NCI-H1436 treated with DMSO at 0.1 percent for 48 hours (cell line): Measurements from ENCODE around the gene FARS2.
"Not testable (repeated sequence)": the region's sequence is repeated elsewhere in the genome, so short reads cannot be mapped to it uniquely, and the experiment has no call there.

ENCODE experiments used
- DNase-seq: peaks from one replicate; lab custom pipeline; 2025; lab: John Stamatoyannopoulos, UW

The FARS2 gene

DNA sequence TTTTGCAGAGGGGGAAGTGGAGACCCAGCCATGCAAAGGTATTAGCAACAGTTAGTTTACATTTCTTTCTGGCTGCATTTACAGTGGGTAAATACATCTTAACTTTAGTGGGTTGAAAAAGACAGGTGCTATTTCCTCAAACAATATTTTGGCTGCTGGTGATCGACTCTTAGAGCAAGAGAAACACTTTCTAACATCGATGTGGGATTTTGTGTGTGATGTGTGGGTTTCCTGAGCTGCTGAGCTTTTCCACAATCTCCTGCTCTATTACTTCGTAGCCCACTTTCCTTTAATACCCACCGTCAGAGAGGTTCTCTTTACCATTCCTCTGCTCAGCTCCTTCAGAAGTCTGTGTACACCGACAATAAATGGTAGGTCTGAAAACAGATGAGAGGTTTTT is 406.4 kb downstream of the FARS2 start:
- DNase-seq, result no peak

DNA sequence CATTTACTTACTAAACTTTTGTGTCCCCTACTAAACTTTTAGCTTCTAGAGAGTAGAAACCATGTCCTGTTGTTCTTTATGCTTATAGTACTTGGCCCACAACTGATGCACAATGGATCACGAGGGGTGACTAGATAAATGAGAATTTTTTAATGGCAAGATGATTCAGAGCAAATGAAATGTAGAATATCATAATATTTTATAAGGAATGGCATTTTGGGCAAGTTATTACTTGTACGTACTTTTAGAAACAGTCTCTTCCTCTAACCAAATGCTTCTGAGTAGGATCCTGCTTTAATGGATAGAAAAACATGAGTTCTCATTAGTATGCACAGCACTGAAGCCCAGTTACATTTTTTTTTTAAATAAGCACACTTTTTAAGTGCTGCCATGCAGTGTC is 409.1 kb downstream of the FARS2 start:
- no peak for DNase-seq

DNA sequence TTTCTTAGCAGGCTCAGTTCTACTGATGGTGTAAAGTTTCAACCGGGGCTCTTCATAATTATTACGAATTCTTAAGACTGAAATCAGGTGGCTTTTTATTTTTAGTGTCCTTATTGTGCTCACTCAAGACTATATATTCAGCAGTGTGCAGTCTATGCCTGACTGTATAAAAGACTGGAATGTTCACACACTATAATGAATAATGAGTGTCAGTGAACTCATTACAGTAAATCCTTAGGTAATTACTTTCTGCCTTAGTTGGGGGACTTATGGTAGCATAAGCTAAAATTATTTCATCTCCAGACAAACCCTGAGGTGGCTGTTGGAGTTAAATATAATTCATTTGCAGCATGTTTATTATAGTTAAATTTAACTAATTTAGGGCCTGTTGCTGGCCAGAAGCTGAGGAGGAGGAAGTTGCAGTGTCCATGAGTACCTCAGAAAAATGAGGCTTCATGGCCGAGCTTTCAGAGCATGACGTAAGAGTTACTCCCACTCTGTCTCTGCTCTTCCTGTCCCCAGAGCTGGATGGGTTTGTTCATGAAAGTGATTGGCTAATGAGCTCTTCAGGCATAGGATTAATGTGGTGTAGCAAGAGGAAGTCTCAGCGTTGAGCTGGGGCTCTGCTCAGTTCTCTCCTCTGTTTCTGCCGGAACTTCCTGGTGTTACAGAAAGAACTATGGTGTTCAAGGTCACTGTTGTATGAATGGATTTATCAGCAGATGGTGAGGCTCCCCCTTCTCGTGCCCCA is 409.7 kb downstream of the FARS2 start:
- DNase-seq, result peak; percentile 34

DNA sequence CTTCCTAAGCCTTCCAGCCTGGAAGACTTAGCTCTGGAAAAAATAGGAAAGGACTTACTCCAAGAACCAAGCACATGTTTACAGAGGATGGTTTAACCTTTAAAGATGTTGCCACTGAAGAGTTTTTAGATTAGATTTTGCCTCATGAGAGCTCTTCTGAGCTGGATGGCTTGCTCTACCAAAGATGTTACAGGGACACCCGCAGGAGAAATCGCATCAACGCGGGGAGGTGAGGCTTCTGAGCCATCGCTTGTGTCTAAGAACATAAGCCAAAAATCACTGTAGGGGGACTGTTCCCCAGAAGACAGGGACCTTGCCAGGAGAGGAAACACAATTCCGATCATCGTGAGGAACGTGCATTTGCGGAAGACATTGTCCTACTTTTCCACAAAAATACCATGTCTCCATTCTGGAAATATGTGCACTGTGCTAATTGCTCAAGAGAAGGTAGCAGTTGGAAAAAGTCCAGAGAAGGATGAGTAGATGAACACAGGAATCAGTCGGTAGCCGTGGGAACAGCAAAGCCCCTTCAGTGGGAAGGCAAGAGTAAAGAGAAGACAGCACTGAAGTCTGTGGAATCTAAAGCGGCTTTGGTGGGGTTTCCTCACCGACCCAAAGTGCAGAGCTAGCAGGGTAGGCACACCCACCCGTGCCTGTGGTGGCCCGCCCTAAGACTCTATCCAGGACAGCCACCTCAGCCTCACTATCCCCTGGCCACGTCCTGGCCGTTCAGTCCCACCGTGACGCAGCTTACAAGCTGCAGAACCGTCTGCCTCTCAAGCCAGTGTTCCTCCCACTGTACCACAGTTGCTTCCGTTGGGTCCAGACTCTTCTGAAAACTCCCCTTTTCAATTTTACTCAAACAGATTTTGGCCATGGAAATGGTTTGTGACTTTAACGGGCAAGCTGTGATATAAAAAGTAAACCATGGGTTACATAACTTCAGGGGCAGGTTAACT is 410.6 kb downstream of the FARS2 start:
- DNase-seq, result no peak

DNA sequence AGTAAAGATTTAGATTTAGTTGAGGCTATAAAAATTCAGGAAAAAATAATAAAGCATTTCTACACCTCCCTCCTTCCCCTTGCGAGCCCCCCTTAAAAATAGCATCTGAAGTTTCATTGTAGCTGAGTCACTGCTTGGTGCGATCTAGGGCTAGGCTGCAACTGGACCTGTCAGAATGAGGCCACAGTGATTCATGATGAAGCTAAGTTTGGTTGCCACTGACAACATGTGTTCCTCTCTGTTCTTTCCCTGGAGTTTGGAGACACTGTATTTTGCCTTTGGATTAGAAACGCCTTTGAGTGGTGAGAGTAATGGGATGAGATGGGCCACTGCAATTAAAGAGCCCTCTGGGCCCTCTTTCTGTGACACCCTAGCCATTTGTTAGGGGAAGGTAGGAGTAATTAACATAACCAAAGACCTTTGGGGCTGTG is 411.3 kb downstream of the FARS2 start:
- DNase-seq, result no peak

DNA sequence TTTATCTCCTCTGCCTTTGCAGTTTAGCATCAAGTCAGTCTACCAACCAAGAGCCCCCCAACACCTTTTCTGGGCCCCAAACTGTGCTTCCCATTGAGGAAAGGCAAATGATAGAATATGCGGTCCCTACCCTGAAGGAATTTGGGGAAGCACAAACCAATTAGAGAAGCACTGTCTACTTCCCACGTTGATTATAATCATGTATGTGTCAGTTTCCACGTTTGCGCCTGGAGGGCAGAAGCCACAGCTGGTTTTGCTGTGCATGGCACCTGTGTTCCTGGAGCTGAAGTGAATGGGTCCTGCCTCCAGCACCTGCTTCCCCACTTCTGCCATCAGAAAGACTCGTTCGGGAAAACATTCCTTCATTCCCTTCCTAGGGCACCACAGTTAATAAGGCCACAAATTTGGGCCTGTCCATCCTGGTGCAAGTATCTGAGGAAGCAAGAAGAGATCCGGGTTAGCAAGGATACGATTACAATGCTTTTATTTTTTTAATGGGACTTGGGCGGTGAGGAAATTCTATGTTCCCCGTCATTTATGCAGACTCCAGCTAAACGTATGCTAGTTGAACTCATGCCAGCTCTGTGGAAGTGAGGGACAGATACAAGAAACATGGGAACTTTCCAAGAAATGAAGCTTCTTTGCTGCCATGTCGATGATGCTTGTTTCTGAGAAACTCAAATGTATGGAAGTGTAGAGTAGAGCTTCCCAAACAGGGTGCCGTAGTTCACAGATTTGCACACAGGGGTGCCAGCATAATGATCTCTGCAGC is 411.9 kb downstream of the FARS2 start:
- no peak for DNase-seq

DNA sequence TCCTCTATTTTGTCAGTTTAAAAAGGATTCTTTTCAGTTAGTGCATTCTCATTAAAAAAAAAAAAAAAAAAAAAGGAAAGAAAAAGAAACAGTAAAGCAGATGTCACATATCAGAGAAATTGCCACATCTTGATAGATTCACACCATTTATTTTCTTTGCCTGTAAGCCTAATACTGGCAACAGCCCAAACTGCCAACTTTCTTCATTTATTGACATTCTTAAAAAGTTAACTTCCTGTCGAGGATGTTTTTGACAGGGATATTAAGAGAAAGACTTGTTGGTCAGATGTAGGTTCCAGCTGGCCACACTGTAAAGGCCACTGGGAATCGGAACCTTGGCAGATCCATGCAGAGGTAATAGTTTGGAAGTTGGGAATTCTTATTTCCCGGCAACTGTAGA is 412.8 kb downstream of the FARS2 start:
- DNase-seq, result no peak

DNA sequence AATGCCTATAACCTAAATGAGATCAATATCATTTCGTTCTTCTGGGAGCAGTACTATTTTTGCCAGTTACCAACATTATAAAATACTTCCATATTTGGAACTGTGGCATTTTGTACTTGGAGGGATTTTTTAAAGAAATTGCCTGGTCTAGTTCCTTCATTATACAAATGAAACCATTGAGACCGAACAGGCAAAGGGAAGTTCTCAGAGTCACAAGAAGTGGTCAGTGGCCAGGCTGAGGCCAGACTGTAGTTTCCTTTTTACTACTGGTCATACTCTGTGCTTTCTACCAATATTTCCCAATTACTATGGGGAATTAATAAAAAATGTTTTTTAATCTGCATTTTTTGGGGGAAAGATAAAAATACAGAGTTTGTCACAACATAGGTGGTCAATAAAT is 413.4 kb downstream of the FARS2 start:
- DNase-seq, result no peak

DNA sequence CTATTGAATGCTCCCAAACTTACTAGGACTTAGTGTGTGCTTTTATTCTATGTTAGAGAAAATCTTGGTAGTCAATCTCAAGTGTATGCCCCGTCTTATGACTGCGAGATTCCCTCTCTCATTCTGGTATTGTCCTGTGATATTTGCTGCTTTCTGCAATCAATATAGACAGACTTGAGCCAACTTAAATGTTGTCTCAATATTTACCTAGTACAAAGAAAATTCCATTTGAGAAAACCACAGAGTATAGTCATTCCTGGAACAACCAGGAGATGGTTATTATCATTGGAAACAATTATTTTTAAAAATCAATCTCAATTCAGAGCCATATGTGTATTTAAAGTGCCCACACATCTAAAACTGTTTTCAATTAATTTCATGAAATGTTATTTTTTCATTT is 415.4 kb downstream of the FARS2 start:
- no peak for DNase-seq

DNA sequence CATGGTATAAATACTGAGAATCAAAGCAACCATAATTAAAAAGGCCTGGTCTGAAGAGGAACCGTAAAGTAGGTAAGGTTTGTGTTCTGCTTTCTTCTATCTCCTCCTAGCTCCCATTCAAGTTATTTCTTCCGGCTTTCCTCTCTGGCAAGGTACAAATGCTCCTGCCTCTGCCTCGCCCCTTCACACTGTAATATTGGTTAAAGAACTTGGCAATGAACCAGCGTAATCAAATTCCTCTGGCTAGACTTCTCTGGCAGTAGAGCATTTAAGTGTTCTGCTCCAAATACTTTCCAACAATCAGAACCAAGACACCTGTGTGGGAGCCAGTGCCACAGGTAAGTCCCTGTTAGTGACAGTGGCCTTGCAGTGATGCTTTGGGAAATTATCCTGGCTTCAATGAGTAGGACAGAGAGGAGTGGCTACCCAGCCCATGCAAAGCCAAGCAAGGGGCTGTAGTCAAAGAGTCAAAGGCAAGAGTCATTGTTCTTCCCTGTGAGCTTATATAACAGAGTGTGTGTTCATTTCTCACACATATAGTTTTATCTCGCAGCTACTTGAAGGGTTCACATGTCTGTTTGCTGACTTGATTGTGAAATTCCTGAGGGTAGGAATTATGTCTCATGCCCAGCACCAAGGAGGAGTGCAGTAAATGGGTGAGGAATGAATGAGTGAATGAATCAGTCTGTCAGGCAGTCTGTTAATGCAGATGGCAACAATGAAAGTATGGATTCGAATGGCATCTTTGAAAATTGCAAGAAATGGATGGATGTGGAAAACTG is 416.1 kb downstream of the FARS2 start:
- DNase-seq, result no peak

DNA sequence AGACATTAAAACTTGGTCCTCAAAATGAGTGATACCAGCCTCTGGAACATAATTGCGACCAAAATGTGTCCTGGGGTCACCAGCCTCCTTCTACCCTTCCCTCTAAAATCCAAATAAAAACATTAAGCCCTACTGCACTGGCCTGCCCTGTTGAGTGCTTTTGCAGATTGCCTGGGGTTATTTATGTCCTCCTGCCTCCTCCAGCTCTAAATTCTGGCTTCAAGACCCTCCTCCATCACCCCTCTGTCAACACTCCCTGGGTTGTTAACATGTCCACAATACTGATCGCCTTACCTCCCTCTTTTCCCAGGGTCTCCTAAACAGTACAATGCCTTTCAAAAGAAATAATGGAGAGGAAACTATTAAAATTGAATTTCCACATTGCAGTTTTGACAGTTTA is 418.0 kb downstream of the FARS2 start:
- no peak for DNase-seq

DNA sequence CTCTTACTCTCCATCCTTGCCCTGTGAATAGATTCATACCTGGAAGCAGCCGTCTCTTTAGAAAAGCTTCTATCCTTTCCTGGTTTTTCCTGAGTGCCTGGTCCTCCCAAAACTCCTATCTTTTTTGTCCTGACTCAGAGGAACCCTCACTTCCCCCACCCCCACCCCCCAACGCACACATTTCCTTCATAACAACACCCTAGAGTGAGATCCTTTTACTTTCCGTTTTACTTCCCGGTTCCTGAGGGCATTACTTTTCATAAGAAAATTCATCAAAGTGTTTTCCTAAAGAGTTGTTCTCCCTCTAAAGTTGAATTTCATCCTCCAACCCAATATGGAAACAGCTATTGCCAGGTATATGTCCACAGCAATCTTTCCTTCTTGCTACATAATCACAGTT is 418.4 kb downstream of the FARS2 start:
- DNase-seq, result no peak

DNA sequence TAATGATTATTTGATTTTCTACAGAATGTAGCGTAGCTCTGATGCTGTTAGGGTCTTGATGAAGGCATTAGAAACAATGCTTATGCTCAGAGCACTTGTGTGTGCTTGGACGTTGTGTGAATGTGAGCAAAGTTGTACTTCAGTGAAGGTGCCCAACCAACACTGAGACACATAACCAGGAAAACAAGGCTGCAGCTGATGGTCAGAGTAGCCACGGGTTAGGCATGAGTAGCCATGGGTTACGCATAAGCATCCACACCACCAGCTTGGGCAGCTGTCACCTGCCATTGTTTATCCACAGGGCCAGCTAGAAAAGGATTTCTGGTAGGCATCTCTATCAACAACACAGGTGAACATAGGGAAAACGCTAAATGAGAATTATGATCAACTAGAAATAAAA is 418.8 kb downstream of the FARS2 start:
- DNase-seq, result no peak

DNA sequence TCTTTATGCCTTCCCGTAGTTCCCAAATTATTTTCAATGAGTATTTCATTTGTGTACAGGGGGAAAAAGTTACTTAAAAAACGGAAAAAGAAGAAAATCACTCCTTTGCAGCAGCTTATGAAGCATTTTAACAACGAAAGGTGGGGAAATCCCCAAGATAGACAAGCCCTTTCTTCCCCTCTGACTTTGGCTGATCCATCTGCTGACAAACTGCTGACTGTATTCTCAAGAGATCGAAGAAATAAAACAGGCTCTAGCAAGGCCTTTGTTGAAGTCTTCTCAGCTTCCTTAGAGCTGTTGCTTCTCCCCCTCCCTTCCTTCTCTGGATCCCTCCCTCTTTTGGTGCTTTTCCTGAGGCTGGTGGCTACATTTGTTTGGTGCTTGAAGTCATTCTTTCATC is 420.2 kb downstream of the FARS2 start:
- no peak for DNase-seq

DNA sequence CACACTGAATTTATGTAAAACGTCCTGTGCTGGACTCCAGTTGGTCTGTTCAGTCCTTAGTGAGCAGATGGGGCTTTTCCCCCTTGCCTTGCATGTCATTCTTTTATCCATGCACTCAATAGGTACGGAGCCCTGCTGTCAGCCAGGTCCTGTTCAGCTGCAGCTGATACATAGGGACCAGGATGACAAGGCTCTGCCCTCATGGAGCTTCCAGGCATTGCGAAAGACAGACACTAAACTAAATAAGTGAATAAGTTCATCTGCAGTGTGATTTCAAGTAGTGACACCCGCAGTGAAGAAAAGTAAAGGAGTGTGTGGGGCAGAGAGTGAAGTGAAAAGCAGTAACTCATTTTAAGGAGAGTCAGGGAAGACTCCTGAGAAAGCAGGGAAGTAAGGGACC is 421.2 kb downstream of the FARS2 start:
- DNase-seq, result no peak

DNA sequence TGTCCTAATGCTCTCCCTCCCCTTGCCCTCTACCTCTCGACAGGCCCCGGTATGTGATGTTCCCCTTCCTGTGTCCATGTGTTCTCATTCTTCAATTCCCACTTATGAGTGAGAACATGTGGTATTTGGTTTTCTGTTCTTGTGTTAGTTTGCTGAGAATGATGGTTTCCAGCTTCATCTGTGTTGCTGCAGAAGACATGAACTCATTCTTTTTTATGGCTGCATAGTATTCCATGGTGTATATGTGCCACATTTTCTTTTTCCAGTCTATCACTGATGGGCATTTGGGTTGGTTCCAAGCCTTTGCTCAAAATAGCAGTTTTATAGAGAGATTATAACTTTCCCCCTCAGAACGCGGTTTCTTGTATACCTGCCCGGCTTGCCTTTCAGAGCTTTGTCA is 422.4 kb downstream of the FARS2 start:
- DNase-seq, result not testable (repeated sequence)

DNA sequence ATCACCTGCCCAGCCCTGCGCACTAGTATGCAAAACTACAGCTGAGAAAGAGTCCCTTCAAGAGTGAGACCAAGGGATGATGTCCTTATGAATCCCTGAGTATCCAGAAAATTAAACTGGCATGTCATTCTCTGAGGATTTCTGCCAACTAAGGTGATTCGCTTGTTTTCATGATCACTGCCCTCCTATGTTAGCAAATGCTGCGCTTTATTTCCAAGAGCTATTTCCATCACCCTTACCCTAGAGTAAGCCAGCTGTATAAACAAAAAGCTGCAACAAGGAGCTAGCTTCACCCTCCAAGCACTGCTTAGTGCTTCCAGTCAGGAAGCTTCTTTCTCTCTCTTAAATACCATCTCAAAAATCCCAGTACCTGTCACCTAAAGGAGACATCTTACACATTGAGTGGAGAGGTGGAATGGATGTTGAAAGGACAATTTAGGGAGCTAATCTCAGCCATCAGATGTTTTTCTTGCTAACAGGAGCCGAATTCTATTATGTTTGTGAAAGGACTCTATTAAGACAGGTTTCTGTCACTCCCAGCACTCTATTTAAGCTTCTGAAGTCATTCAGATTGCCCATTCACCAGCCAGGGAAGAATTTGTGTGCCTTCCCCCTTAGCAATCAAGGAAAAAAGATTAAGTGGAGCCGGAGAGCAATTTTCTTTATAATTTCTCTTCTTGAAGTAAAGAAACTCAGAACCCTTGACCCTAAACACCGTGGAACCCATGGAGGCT is 423.2 kb downstream of the FARS2 start:
- no peak for DNase-seq

DNA sequence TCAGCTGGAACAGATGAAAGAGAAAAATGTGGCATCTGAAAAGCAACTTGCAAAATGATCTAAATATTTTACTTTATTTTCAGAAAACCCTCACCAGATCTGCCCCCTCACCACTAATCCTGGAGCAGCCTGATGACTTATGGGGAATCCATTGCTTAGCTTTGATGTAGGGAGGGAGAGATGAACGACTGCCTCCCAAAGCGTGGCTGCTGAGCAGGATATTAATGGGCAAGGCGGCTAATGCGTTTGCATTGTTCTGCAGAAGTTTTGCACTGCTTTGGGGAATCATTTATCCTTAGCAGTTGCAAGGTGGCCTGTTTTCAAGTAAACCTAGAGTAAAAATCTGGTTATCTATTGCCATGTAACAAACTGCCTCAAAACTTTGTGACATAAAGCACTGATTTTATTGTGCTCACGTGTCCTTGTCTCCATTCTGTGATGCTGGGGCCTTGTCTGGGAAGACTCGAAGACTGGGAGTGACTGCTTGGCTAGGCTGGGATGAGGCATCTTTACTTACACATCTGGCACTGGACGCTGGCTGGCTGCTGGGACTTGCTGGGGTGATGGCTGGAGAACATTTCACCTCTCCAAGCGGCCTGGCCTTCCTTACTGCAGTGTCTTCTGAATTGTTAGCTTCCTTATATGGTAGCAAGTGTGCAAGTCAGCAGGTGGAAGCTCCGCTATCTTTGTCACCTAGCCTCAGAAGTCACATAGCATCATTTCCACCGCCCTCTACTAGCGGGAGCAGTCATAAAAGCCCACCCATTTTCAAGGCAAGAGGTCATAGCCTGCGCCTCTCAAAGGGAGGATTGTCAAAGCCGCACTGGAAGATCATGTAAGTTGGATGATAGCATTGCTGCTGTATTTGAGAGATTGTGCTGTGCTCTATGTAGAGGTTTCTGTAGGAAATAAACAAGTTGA is 432.2 kb downstream of the FARS2 start:
- DNase-seq, result no peak

DNA sequence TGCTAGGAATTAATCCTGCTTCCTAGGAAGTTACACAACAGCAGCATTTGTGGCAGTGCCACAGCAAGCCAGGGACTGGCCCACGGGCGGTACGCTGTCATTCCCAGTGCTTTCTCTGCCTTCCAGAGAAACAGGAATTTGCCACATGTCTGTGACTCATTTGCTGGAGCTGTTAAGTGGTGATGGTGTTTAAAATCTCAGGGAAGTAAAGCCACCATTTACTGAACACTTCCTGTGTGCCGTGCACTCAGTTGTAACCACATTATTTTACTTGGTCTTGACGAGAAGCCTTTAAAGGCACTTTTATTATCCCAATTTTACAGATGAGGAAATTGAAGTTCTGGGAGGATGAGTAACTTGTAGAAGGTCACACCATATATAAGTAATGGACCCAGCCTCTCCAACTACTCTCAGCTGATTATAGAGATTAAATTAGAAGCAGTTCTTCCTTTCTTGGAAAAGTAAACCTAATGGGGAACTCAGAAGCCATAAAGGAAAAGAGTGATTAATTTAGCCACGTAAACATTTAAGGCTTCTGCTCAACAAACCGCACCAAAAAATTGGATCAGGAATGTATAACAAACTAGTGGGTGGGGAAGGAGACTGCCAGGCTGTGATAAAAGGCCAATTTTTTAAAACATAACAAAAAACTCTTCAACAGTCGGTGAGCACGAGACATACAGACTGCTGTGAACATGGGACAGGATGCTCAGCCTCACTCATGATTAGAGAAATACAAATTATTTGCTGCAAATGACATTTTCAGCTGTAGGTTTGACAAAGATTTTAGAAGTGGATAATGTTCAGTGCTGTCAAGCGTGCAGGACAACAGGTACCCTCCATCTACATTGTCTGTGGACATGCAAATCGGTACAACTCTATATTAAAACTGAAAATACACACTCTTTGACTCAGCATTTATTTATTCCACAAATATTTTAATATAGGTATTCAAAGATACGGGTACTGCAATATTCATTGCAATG is 434.2 kb downstream of the FARS2 start:
- no peak for DNase-seq
